Mesendoderm (in vitro differentiated cells): ENCODE results near the gene PRKD1.
"Not testable (repeated sequence)": the region's sequence is repeated elsewhere in the genome, so short reads cannot be mapped to it uniquely, and the experiment has no call there.

Experiments
- DNase-seq: peaks from one replicate; pipeline ENCODE4 v3.0.0; 2013
- H2AK5ac ChIP-seq: 2 replicates; pipeline ENCODE4 v1.6.1; 2013; ENCODE audit warnings: low read length, inconsistent platforms
- H2BK120ac ChIP-seq: 2 replicates; pipeline ENCODE4 v1.6.1; 2013; ENCODE audit warnings: low read depth, mild to moderate bottlenecking, low read length, moderate library complexity, mixed read lengths
- H2BK15ac ChIP-seq: replicated peaks from 2 replicates; pipeline ENCODE4 v1.6.1; 2013; ENCODE audit warnings: low read depth, mild to moderate bottlenecking, moderate library complexity
- H2BK5ac ChIP-seq: 2 replicates; pipeline ENCODE4 v1.6.1; 2013; ENCODE audit warnings: low read length, inconsistent platforms
- H3K18ac ChIP-seq: 2 replicates; pipeline ENCODE4 v1.6.1; 2013; ENCODE audit warnings: mild to moderate bottlenecking, low read length, mixed read lengths
- H3K23ac ChIP-seq: one replicate; pipeline ENCODE4 v1.6.1; 2013; ENCODE audit warnings: low read length
- H3K27ac ChIP-seq: 2 replicates; pipeline ENCODE4 v1.5.1; 2013; ENCODE audit warnings: low read depth, mild to moderate bottlenecking, inconsistent platforms, low read length, moderate library complexity
- H3K27me3 ChIP-seq: 2 replicates; pipeline ENCODE4 v1.6.1; 2013; ENCODE audit warnings: low read length, control low read depth, mild to moderate bottlenecking, inconsistent platforms; ENCODE audit not compliant: insufficient read depth, poor library complexity
- H3K36me3 ChIP-seq: 2 replicates; pipeline ENCODE4 v1.6.1; 2013; ENCODE audit warnings: low read length, inconsistent platforms; ENCODE audit not compliant: control insufficient read depth, insufficient read depth
- H3K4ac ChIP-seq: one replicate; pipeline ENCODE4 v1.6.1; 2013; ENCODE audit warnings: low read depth, mild to moderate bottlenecking, low read length, moderate library complexity
- H3K4me1 ChIP-seq: 2 replicates; pipeline ENCODE4 v1.6.1; 2013; ENCODE audit warnings: low read depth, low read length, inconsistent platforms; ENCODE audit not compliant: control insufficient read depth
- H3K4me2 ChIP-seq: 2 replicates; pipeline ENCODE4 v1.6.1; 2013; ENCODE audit warnings: low read length
- H3K4me3 ChIP-seq: 2 replicates; pipeline ENCODE4 v1.5.1; 2013; ENCODE audit warnings: mild to moderate bottlenecking, low read length
- H3K56ac ChIP-seq: one replicate; pipeline ENCODE4 v1.6.1; 2013; ENCODE audit warnings: low read length
- H3K79me1 ChIP-seq: 2 replicates; pipeline ENCODE4 v1.6.1; 2013; ENCODE audit warnings: low read length, inconsistent platforms
- H3K79me2 ChIP-seq: 2 replicates; pipeline ENCODE4 v1.6.1; 2013; ENCODE audit warnings: mild to moderate bottlenecking, low read length; ENCODE audit not compliant: control insufficient read depth, insufficient read depth
- H3K9ac ChIP-seq: 2 replicates; pipeline ENCODE4 v1.6.1; 2013; ENCODE audit warnings: low read length, inconsistent platforms
- H4K5ac ChIP-seq: one replicate; pipeline ENCODE4 v1.6.1; 2013; ENCODE audit warnings: low read length
- H4K8ac ChIP-seq: one replicate; pipeline ENCODE4 v1.6.1; 2013; ENCODE audit warnings: low read depth, mild to moderate bottlenecking, control low read depth, low read length, moderate library complexity
- WGBS: extraction: QIAGEN DNeasy Blood & Tissue Kit; methylation state at CpG from one replicate; pipeline ENCODE4 v1.1.7; 2013; ENCODE audit warnings: low lambda C conversion rate, missing lambda C conversion rate; ENCODE audit not compliant: insufficient coverage; ENCODE audit errors: extremely low coverage; 5-methylcytosine and 5-hydroxymethylcytosine counted together

The PRKD1 gene

DNA sequence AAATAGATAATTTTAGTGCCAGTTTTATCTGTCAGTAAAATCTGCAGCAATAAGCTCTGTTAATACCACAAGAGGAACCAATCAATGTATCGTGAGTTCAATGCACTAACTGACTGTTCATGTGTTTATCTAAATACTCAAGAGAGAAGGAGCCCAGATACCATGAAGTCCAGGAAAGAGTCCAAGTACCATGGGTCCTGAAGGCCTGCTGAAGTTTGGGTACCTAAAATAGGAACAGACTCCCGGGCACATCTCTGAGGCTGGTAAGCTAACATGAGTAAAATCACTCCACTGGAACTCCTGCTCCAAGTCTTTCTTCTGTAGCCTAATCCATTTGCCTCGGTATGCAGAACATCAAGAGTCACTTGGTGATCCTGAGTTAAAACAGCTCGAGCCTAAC is 71.1 kb downstream of the PRKD1 start:
- Histone ChIP-seq H3K18ac (no peak overlapping the region), H3K36me3 (no peaks in the 10 kb centered on the region), H3K27ac (no peak overlapping the region), H3K79me1 (peaks cover 2% of the 10 kb centered on the region), H3K9ac (no peak overlapping the region), H4K8ac (no peak overlapping the region), H4K5ac (no peak overlapping the region), H3K56ac (no peak overlapping the region), H2BK5ac (no peak overlapping the region), H3K27me3 (no peaks in the 10 kb centered on the region), H2BK120ac (no peak overlapping the region), H3K4me2 (no peak overlapping the region), H3K4ac (no peak overlapping the region), H2AK5ac (no peak overlapping the region), H3K79me2 (peaks cover 8% of the 10 kb centered on the region), H2BK15ac (no peak overlapping the region), H3K4me1 (no peaks in the 10 kb centered on the region), H3K4me3 (no peak overlapping the region), H3K23ac (no peak overlapping the region)
- WGBS = no CpG with 5 or more reads among the region's 4 CpGs
- no peak for DNase-seq

DNA sequence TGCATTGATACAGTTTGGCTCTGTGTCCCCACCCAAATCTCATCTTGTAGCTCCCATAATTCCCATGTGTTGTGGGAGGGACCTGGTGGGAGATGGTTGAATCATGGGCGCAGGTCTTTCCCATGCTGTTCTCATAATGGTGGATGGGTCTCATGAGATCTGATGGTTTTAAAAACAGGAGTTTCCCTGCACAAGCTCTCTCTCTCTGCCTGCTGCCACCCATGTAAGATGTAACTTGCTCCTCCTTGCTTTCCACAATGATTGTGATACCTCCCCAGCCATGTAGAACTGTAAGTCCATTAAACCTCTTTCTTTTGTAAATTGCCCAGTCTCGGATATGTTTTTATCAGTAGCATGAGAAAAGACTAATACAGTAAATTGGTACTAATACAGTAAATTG is 74.0 kb downstream of the PRKD1 start:
- not testable (repeated sequence) for H3K9ac ChIP-seq, H3K56ac ChIP-seq, H2BK120ac ChIP-seq, H3K4me2 ChIP-seq, H3K36me3 ChIP-seq, H3K79me1 ChIP-seq, H3K27me3 ChIP-seq, H4K8ac ChIP-seq, H3K27ac ChIP-seq, H3K4me1 ChIP-seq, H3K23ac ChIP-seq, H2BK15ac ChIP-seq, H3K18ac ChIP-seq, H3K4me3 ChIP-seq, H2AK5ac ChIP-seq, H4K5ac ChIP-seq, H2BK5ac ChIP-seq, H3K4ac ChIP-seq
- peak; percentile 18 for DNase-seq
- peaks cover 25% of the 10 kb centered on the region for H3K79me2 ChIP-seq
- no CpG with 5 or more reads among the region's 2 CpGs for WGBS

DNA sequence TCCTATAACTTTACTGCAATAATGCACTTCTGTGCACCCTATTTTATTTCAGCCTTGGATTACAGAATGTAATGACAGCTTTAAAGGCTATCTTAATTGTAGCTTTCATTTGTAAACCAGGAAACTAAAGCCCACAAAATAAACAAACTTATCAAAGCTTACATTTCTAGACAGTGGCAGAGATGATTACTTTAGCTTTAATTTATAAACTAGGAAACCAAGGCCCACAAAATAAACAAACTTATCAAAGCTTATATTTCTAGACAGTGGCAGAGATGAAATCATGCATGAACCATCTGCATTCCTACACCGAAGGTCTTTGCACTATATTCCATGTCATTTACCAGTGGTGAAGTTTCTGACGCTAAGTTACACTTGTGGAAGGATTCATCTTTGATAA is 74.4 kb downstream of the PRKD1 start:
- Histone ChIP-seq H3K56ac (no peak overlapping the region), H3K4me1 (no peaks in the 10 kb centered on the region), H3K27me3 (no peaks in the 10 kb centered on the region), H3K27ac (no peak overlapping the region), H3K4me2 (no peak overlapping the region), H2BK120ac (no peak overlapping the region), H4K8ac (no peak overlapping the region), H3K18ac (no peak overlapping the region), H2BK15ac (no peak overlapping the region), H3K4ac (no peak overlapping the region), H4K5ac (no peak overlapping the region), H3K23ac (no peak overlapping the region), H3K79me1 (peaks cover 4% of the 10 kb centered on the region), H3K4me3 (no peak overlapping the region), H2BK5ac (no peak overlapping the region), H3K79me2 (peaks cover 25% of the 10 kb centered on the region), H3K9ac (no peak overlapping the region), H2AK5ac (no peak overlapping the region), H3K36me3 (no peaks in the 10 kb centered on the region)
- no CpG with 5 or more reads among the region's 2 CpGs for WGBS
- DNase-seq = no peak

DNA sequence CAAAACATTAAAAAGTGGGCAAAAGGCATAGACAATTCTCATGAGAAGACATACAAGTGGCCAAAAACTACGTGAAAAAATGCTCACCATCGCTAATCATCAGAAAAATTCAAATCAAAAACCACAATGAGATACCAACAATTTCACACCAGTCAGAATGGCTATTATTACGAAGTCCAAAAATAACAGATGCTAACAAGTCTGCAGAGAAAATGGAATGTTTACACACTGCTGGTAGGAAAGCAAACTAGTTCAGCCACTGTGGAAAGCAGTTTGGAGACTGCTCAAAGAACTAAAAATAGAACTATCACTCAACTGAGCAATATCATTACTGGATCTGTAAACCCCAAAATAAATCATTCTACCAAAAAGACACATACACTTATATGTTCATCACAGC is 76.2 kb downstream of the PRKD1 start:
- H2BK5ac ChIP-seq = no peak overlapping the region
- H4K8ac ChIP-seq = no peak overlapping the region
- H3K4me1 ChIP-seq = no peaks in the 10 kb centered on the region
- H3K79me2 ChIP-seq = peaks cover 30% of the 10 kb centered on the region
- H4K5ac ChIP-seq = no peak overlapping the region
- no peak overlapping the region for H3K18ac ChIP-seq
- H3K23ac ChIP-seq = no peak overlapping the region
- H3K4ac ChIP-seq = no peak overlapping the region
- H3K56ac ChIP-seq = no peak overlapping the region
- no peak overlapping the region for H3K4me3 ChIP-seq
- WGBS = no CpG with 5 or more reads among the region's 3 CpGs
- peaks cover 15% of the 10 kb centered on the region for H3K79me1 ChIP-seq
- H3K27me3 ChIP-seq = no peaks in the 10 kb centered on the region
- H3K9ac ChIP-seq = no peak overlapping the region
- H3K4me2 ChIP-seq = no peak overlapping the region
- H2BK15ac ChIP-seq = no peak overlapping the region
- no peak overlapping the region for H3K27ac ChIP-seq
- no peak overlapping the region for H2AK5ac ChIP-seq
- no peak for DNase-seq
- H3K36me3 ChIP-seq = no peaks in the 10 kb centered on the region
- H2BK120ac ChIP-seq = no peak overlapping the region

DNA sequence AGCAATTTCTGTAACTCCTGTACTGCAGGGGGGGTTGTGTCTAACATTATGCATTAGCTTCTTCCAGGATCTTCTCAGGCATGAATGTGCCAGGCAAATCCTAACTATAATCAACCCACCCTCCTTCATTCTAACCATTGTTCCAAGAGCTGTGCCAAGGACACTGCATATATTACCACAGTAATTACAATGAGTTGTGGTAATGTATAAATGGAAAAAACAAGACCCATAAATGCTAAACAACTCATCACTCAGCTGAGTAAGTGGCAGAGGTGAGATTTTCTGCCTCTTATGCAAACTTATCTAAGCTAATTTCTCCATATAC is 80.6 kb downstream of the PRKD1 start:
- Histone ChIP-seq H2AK5ac (no peak overlapping the region), H2BK15ac (no peak overlapping the region), H3K27ac (no peak overlapping the region), H3K27me3 (no peaks in the 10 kb centered on the region), H3K4ac (no peak overlapping the region), H4K8ac (no peak overlapping the region), H3K9ac (no peak overlapping the region), H3K36me3 (no peaks in the 10 kb centered on the region), H3K4me1 (no peaks in the 10 kb centered on the region), H3K4me3 (no peak overlapping the region), H2BK120ac (no peak overlapping the region), H3K79me2 (peaks cover 33% of the 10 kb centered on the region), H3K18ac (no peak overlapping the region), H4K5ac (no peak overlapping the region), H2BK5ac (no peak overlapping the region), H3K23ac (no peak overlapping the region), H3K4me2 (no peak overlapping the region), H3K56ac (no peak overlapping the region), H3K79me1 (peaks cover 19% of the 10 kb centered on the region)
- no peak for DNase-seq

DNA sequence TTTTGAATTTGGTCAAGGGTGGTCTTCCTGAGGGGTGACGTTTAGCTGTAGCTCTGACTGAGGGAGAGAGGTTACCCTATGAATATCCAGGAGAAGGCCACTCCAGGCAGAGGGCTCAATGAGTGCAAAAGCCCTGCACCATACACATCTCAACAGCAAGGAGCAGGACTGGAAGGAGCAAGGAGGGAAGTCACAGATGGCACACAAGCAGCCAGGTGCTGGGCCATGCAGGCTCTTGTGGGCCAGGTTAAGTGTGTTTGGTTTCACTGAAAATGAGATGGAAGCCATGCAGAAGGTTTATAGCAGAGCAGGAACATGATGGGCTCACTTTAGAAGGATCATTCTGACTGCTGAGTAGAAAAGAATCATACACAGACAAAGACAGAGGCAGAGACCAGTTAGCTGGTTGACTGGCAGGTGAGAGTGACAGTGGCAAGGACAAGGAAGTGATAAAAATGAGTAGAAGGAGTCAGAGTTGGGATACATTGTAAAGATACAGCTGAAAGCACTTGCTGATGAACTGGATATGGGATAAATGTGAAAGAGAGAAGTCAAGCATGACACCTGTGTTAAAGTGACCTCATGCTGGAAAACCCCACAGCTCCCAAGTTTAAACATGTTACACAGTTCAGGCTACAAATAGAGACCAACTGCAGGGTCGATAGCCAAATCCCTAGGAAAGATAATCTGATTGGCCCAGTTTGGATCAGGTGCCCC is 81.2 kb downstream of the PRKD1 start:
- no peak overlapping the region for H3K56ac ChIP-seq
- no peak overlapping the region for H2BK5ac ChIP-seq
- no peak overlapping the region for H3K9ac ChIP-seq
- WGBS = no CpG with 5 or more reads among the region's 2 CpGs
- no peaks in the 10 kb centered on the region for H3K36me3 ChIP-seq
- H3K4me1 ChIP-seq = no peaks in the 10 kb centered on the region
- no peak overlapping the region for H3K18ac ChIP-seq
- no peak overlapping the region for H4K5ac ChIP-seq
- no peak overlapping the region for H2BK120ac ChIP-seq
- H3K27me3 ChIP-seq = no peaks in the 10 kb centered on the region
- H2BK15ac ChIP-seq = no peak overlapping the region
- H3K4ac ChIP-seq = no peak overlapping the region
- H3K27ac ChIP-seq = no peak overlapping the region
- H3K23ac ChIP-seq = no peak overlapping the region
- H3K4me3 ChIP-seq = no peak overlapping the region
- no peak overlapping the region for H3K4me2 ChIP-seq
- H3K79me1 ChIP-seq = peaks cover 18% of the 10 kb centered on the region
- peaks cover 28% of the 10 kb centered on the region for H3K79me2 ChIP-seq
- DNase-seq = no peak
- H2AK5ac ChIP-seq = no peak overlapping the region
- no peak overlapping the region for H4K8ac ChIP-seq
